AG20443 (cell line): ENCODE data around the gene COMMD9.

Source experiments
- DNase-seq: peaks from one replicate; pipeline ENCODE4 v3.0.0; 2012; ENCODE audit warnings: low spot score, mixed read lengths

The COMMD9 gene

DNA sequence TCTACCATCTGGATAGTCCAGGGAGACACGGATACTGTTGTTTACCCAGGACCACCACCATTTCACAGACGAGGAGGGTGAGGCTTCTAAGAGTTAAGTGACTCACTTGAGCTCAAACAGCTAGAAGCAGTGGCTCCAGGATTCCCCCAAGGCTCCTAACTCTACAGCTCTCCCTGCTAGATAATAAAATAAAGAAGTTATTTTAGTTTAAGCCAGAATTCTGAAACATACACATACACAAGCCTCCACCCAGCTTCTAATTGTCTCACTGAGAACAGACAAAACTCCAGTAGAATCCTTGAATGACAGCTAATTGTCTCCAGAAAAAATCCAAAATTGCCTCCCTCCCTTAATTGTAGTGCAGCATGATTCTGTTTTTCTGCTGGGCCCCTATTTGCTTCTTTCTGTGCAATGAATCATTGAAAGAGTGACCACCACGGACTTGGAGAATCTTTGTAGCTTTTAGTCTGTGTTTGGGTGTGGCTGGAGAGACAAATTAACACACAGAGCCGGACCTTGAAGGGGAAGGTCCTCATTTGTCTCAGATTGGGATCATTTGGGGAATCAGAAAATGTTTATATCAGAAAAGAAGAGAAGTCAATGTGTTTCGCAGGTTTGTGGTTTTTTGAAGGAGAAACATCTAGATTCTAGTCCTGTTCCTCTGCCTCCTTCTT lies 64.9 kb downstream of the COMMD9 start:
- no peak for DNase-seq

- DNase-seq, result peak; percentile 24
Measured at GRCh38 chr11:36222831-36223635, 66.2 kb downstream of the COMMD9 start.
